D721Med (cell line): ENCODE data around the gene ARID3B.

Experiments
- DNase-seq: peaks from one replicate; pipeline ENCODE4 v3.0.0; 2011; ENCODE audit warnings: low spot score; ENCODE audit not compliant: insufficient read length
- FAIRE-seq: peaks from 2 replicates; lab custom pipeline; 2011; peaks lifted over from hg19 to GRCh38; lab: Jason Lieb, UNC
- TF ChIP-seq, protein P1 (sequence below): IDR thresholded peaks from 2 replicates; pipeline ENCODE4 v1.5.1; 2012; ENCODE audit warnings: mild to moderate bottlenecking, control low read depth; ENCODE audit not compliant: insufficient read depth; ENCODE audit errors: missing control alignments

The ARID3B gene

DNA sequence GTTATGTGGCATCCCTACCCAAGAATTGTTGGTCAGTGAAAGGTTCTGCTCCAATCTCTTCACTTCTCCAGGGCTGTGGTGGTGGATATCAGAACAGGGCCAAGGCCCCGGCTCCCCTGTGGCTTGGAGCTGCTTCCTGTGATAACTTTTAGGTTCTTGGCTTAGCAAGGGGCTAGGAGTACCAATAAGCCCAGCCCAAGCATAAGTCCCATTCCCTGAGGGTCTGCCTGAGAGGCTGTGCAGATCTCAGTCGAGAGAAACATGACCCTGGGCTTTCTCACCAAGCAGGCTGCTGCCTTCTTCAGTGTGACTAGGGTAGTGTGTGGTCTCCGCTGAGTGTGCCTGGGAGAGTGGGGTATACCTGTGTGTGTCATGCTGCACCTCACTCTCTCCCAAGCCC is 81.7 kb downstream of the ARID3B start:
- FAIRE-seq: no peak
- TF ChIP-seq, protein P1, sequence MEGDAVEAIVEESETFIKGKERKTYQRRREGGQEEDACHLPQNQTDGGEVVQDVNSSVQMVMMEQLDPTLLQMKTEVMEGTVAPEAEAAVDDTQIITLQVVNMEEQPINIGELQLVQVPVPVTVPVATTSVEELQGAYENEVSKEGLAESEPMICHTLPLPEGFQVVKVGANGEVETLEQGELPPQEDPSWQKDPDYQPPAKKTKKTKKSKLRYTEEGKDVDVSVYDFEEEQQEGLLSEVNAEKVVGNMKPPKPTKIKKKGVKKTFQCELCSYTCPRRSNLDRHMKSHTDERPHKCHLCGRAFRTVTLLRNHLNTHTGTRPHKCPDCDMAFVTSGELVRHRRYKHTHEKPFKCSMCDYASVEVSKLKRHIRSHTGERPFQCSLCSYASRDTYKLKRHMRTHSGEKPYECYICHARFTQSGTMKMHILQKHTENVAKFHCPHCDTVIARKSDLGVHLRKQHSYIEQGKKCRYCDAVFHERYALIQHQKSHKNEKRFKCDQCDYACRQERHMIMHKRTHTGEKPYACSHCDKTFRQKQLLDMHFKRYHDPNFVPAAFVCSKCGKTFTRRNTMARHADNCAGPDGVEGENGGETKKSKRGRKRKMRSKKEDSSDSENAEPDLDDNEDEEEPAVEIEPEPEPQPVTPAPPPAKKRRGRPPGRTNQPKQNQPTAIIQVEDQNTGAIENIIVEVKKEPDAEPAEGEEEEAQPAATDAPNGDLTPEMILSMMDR: no peak
- DNase-seq: no peak

DNA sequence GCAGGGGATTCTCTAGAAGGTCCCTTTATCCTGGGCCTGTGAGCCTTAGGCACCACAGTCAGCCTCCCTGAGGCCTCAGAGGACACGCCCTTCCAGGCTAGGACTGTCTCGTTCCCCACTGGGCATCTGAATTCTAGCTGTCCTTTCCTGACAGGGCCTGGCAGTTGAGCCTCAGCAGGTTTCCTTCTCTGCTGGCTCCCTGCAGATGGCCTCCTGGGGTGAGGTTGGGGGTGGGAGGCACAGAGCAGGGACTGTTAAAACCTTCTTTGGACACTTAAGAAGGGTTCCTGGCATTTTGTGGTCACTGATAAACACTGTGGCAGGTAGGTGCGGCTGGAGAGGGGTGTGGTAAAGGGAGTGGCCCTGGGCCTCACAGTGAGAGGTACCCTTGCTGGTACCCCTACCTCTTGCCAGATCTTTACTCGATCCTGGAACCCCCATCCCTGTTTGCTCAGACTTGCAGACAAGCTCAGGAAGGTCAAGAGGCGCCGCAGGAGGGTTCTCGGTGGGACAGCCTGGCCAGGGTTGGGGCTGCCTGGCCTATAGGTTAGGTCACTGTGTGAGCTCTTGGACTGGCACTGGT is 83.1 kb downstream of the ARID3B start:
- DNase-seq: no peak
- TF ChIP-seq, protein P1: no peak
- no peak for FAIRE-seq

DNA sequence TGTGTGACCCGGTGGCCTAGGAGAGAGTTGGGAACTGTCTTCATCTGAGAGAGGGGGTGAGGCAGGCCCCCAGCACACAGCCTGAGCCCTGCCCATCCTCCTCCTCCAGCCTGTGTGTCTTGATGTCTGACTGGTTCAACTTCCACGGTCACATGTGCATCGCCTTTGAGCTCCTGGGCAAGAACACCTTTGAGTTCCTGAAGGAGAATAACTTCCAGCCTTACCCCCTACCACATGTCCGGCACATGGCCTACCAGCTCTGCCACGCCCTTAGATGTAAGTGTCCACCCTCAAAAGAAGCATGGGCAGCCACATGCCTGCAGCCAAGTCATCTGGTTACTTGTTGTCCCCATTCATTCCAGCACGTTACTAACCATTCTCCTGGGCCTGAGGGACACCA is 84.7 kb downstream of the ARID3B start:
- TF ChIP-seq, protein P1: no peak
- no peak for FAIRE-seq

DNA sequence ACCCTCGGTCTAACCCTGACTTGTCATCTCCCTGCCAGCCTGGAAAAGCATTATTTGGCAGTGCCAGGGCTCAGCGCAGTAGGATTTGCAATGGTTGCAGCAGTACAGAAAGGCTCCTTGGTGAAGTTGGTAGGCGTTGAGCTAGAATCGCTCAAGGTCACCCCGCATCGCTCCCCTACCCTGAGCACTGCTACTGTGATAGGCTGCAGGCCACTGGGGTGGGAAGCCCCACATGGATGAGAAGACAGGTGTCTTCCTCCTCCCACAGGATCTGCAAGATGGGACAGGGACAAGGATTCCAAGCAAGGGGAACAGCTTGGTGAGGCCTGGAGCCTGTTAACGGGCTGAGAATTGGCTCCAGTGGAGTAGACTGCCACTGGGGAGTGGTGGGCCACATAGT is 85.3 kb downstream of the ARID3B start:
- no peak for DNase-seq
- TF ChIP-seq, protein P1: no peak
- no peak for FAIRE-seq

More for the DNA sequence above, 84.7 kb downstream of the ARID3B start:
- no peak for DNase-seq

DNA sequence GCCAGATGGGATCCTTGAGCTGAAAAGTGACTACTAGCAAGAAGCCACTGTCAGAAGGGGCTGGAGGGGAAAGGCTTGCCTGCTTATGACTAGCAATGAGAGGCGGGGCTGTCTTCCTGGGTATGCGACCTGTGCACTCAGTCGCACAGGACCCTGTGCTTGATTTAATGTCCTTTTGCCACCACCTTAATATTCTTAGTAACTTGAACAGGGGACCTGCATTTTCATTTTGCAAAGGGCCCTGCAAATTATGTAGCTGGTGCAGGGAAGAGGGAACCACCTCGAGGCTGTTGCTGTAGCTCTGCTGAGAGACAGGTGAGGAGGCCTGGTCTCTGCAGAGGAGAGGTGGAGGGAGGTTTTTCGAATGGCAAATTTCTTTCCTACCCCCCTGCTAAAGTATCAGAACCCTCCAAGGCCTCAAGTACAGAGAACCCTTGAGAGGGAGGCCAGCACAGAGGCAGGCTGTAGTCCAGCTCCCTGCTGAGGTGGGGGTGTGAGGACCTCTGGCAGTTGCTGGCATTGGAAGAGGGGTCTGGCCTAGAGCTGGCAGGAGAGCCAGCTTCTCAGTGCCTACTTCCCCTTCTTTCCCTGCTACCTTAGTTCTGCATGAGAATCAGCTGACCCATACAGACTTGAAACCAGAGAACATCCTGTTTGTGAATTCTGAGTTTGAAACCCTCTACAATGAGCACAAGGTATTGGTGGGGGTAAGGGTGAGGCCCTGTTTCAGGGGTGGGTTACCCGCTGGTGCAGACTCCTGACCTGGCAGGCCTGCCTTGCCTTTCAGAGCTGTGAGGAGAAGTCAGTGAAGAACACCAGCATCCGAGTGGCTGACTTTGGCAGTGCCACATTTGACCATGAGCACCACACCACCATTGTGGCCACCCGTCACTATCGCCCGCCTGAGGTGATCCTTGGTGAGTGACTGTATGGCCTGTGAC is 86.0 kb downstream of the ARID3B start:
- TF ChIP-seq, protein P1: no peak
- FAIRE-seq: no peak
- DNase-seq: peak; percentile 4

DNA sequence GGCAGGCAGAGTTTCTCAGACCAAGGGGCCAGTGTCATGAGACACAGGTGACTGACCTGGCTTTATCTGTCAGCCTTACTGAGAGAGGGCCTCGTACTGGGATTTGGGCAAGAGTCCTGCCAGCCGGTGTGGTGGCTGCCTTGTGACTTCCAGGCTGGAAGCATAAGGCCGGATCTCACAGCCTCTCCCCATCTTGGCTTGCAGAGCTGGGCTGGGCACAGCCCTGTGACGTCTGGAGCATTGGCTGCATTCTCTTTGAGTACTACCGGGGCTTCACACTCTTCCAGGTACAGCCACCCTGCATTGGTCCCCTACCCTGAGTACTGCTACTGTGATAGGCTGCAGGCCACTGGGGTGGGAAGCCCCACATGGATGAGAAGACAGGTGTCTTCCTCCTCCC is 86.7 kb downstream of the ARID3B start:
- TF ChIP-seq, protein P1: no peak
- DNase-seq: peak; percentile 2
- FAIRE-seq: no peak
